ENCODE data around the gene CBLL1. TPM values are rescaled to one million over a fixed set of nuclear protein-coding genes. Genes with fewer than 3 reads are reported as not detected.

Gene CBLL1
- total RNA-seq, 1 experiment from 2014 or later: 29.8 TPM

DNA sequence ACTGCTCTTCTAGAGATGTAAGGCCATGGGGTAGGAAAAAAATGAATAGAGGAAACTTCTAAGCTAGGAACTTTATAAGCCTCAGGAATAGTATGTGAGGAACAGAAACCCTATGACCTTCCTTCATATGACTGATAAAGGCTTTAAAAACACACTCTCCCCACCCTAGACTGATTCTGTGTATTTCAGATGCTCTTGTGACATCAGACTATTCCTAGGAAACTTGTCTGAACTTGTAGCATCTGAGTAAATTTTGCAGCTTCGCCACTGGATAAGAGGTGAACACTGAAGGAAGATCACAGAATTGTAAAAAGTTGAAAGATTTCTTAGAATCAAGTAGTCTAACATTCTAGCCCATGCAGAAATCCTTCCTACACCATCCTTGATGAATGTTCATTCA is 31.0 kb upstream of the CBLL1 start:
- POLR2A ChIA-PET: no interaction called here
- H3K27ac Mint-ChIP-seq: no peak overlapping the region
- H3K27me3 Mint-ChIP-seq (ENCODE audit: low read depth): no peaks in the 10 kb centered on the region; the same call in 1 of the 2 replicates

DNA sequence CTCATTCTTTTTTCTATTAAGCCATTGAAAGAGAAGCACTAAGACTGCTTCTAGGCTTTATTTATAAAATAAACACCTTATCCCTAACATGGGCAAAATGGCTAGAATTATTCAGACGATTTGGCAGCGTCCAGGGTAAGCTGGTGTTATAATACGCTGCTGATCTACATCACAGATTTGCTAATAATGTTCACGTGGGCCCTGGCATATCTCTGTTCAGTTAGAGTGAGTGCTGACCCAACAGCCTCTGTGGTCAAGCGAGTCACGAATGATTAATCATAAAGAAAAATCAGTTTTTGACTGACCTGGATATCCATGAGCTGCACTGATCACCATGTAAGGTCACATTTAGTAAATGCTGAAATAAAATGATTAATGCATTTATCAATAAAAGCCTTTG is 28.4 kb upstream of the CBLL1 start:
- H3K27ac Mint-ChIP-seq: no peak overlapping the region
- H3K4me3 Mint-ChIP-seq: no peak overlapping the region
- H3K9me3 Mint-ChIP-seq: no peaks in the 10 kb centered on the region
- ChIA-PET CTCF (no interaction called here), POLR2A (interaction anchor here (0.6 kb wide), 1 partner anchor 161 kb away, joined by 4 read pairs; no protein-coding TSS in a partner anchor)
- DNase-seq (ENCODE audit: low spot score): no peak
- TF ChIP-seq, protein P1, sequence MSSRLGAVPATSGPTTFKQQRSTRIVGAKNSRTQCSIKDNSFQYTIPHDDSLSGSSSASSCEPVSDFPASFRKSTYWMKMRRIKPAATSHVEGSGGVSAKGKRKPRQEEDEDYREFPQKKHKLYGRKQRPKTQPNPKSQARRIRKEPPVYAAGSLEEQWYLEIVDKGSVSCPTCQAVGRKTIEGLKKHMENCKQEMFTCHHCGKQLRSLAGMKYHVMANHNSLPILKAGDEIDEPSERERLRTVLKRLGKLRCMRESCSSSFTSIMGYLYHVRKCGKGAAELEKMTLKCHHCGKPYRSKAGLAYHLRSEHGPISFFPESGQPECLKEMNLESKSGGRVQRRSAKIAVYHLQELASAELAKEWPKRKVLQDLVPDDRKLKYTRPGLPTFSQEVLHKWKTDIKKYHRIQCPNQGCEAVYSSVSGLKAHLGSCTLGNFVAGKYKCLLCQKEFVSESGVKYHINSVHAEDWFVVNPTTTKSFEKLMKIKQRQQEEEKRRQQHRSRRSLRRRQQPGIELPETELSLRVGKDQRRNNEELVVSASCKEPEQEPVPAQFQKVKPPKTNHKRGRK (CRISPR knock-in tag; IDR thresholded peaks at IDR 0.05; ENCODE audit: borderline replicate concordance): no peak
- TF ChIP-seq, protein P2, sequence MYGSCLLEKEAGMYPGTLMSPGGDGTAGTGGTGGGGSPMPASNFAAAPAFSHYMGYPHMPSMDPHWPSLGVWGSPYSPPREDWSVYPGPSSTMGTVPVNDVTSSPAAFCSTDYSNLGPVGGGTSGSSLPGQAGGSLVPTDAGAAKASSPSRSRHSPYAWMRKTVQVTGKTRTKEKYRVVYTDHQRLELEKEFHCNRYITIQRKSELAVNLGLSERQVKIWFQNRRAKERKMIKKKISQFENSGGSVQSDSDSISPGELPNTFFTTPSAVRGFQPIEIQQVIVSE (CRISPR knock-in tag; IDR thresholded peaks at IDR 0.05; ENCODE audit: borderline replicate concordance): no peak
- TF ChIP-seq CBFB (CRISPR knock-in tag; IDR thresholded peaks at IDR 0.05; ENCODE audit: low read depth): no peak
- no peak for TF ChIP-seq ESRRA (CRISPR knock-in tag; IDR thresholded peaks at IDR 0.05; ENCODE audit: borderline replicate concordance)
- TF ChIP-seq, protein P3, sequence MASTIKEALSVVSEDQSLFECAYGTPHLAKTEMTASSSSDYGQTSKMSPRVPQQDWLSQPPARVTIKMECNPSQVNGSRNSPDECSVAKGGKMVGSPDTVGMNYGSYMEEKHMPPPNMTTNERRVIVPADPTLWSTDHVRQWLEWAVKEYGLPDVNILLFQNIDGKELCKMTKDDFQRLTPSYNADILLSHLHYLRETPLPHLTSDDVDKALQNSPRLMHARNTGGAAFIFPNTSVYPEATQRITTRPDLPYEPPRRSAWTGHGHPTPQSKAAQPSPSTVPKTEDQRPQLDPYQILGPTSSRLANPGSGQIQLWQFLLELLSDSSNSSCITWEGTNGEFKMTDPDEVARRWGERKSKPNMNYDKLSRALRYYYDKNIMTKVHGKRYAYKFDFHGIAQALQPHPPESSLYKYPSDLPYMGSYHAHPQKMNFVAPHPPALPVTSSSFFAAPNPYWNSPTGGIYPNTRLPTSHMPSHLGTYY (CRISPR knock-in tag; IDR thresholded peaks at IDR 0.05): no peak
- no peak for TF ChIP-seq NR2C2 (CRISPR knock-in tag; IDR thresholded peaks at IDR 0.05)
- no peak for TF ChIP-seq ATF1 (CRISPR knock-in tag; IDR thresholded peaks at IDR 0.05)
- TF ChIP-seq, protein P4, sequence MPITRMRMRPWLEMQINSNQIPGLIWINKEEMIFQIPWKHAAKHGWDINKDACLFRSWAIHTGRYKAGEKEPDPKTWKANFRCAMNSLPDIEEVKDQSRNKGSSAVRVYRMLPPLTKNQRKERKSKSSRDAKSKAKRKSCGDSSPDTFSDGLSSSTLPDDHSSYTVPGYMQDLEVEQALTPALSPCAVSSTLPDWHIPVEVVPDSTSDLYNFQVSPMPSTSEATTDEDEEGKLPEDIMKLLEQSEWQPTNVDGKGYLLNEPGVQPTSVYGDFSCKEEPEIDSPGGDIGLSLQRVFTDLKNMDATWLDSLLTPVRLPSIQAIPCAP (CRISPR knock-in tag; IDR thresholded peaks at IDR 0.05): no peak
- TF ChIP-seq, protein P5, sequence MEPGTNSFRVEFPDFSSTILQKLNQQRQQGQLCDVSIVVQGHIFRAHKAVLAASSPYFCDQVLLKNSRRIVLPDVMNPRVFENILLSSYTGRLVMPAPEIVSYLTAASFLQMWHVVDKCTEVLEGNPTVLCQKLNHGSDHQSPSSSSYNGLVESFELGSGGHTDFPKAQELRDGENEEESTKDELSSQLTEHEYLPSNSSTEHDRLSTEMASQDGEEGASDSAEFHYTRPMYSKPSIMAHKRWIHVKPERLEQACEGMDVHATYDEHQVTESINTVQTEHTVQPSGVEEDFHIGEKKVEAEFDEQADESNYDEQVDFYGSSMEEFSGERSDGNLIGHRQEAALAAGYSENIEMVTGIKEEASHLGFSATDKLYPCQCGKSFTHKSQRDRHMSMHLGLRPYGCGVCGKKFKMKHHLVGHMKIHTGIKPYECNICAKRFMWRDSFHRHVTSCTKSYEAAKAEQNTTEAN (CRISPR knock-in tag; IDR thresholded peaks at IDR 0.05): no peak
- TF ChIP-seq IRF2 (CRISPR knock-in tag; IDR thresholded peaks at IDR 0.05; ENCODE audit: borderline replicate concordance, low read depth): no peak
- TF ChIP-seq, protein P6, sequence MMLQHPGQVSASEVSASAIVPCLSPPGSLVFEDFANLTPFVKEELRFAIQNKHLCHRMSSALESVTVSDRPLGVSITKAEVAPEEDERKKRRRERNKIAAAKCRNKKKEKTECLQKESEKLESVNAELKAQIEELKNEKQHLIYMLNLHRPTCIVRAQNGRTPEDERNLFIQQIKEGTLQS (CRISPR knock-in tag; conservative IDR thresholded peaks at IDR 0.05): no peak
- TF ChIP-seq, protein P7, sequence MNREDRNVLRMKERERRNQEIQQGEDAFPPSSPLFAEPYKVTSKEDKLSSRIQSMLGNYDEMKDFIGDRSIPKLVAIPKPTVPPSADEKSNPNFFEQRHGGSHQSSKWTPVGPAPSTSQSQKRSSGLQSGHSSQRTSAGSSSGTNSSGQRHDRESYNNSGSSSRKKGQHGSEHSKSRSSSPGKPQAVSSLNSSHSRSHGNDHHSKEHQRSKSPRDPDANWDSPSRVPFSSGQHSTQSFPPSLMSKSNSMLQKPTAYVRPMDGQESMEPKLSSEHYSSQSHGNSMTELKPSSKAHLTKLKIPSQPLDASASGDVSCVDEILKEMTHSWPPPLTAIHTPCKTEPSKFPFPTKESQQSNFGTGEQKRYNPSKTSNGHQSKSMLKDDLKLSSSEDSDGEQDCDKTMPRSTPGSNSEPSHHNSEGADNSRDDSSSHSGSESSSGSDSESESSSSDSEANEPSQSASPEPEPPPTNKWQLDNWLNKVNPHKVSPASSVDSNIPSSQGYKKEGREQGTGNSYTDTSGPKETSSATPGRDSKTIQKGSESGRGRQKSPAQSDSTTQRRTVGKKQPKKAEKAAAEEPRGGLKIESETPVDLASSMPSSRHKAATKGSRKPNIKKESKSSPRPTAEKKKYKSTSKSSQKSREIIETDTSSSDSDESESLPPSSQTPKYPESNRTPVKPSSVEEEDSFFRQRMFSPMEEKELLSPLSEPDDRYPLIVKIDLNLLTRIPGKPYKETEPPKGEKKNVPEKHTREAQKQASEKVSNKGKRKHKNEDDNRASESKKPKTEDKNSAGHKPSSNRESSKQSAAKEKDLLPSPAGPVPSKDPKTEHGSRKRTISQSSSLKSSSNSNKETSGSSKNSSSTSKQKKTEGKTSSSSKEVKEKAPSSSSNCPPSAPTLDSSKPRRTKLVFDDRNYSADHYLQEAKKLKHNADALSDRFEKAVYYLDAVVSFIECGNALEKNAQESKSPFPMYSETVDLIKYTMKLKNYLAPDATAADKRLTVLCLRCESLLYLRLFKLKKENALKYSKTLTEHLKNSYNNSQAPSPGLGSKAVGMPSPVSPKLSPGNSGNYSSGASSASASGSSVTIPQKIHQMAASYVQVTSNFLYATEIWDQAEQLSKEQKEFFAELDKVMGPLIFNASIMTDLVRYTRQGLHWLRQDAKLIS (CRISPR knock-in tag; IDR thresholded peaks at IDR 0.05; ENCODE audit: borderline replicate concordance): no peak
- TF ChIP-seq SMAD4 (CRISPR knock-in tag; IDR thresholded peaks at IDR 0.05): no peak
- no peak for ATAC-seq
- H3K4me1 Mint-ChIP-seq: peaks cover 8% of the 10 kb centered on the region
- H3K27me3 Mint-ChIP-seq (ENCODE audit: low read depth): no peaks in the 10 kb centered on the region; the same call in 1 of the 2 replicates
- H3K36me3 Mint-ChIP-seq: no peaks in the 10 kb centered on the region

More for the DNA sequence above, 31.0 kb upstream of the CBLL1 start:
- no peak for TF ChIP-seq IRF2 (CRISPR knock-in tag; IDR thresholded peaks at IDR 0.05; ENCODE audit: borderline replicate concordance, low read depth)
- TF ChIP-seq HMGA2 (CRISPR knock-in tag; IDR thresholded peaks at IDR 0.05): no peak
- TF ChIP-seq JAZF1 (CRISPR knock-in tag; IDR thresholded peaks at IDR 0.05): no peak
- TF ChIP-seq ZNF263 (CRISPR knock-in tag; IDR thresholded peaks at IDR 0.05; ENCODE audit: low read depth): no peak
- TF ChIP-seq CBFB (CRISPR knock-in tag; IDR thresholded peaks at IDR 0.05; ENCODE audit: low read depth): no peak
- TF ChIP-seq, protein P8, sequence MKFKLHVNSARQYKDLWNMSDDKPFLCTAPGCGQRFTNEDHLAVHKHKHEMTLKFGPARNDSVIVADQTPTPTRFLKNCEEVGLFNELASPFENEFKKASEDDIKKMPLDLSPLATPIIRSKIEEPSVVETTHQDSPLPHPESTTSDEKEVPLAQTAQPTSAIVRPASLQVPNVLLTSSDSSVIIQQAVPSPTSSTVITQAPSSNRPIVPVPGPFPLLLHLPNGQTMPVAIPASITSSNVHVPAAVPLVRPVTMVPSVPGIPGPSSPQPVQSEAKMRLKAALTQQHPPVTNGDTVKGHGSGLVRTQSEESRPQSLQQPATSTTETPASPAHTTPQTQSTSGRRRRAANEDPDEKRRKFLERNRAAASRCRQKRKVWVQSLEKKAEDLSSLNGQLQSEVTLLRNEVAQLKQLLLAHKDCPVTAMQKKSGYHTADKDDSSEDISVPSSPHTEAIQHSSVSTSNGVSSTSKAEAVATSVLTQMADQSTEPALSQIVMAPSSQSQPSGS (CRISPR knock-in tag; IDR thresholded peaks at IDR 0.05; ENCODE audit: borderline replicate concordance, low read depth): no peak
- no peak for TF ChIP-seq FOXP1 (CRISPR knock-in tag; IDR thresholded peaks at IDR 0.05; ENCODE audit: borderline replicate concordance)
- TF ChIP-seq OVOL2 (CRISPR knock-in tag; IDR thresholded peaks at IDR 0.05; ENCODE audit: borderline replicate concordance): no peak
- no peak for TF ChIP-seq GABPB1 (CRISPR knock-in tag; IDR thresholded peaks at IDR 0.05)
- no peak for TF ChIP-seq ZNF317 (CRISPR knock-in tag; IDR thresholded peaks at IDR 0.05; ENCODE audit: borderline replicate concordance, low read depth)
- TF ChIP-seq, protein P9, sequence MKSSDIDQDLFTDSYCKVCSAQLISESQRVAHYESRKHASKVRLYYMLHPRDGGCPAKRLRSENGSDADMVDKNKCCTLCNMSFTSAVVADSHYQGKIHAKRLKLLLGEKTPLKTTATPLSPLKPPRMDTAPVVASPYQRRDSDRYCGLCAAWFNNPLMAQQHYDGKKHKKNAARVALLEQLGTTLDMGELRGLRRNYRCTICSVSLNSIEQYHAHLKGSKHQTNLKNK (CRISPR knock-in tag; IDR thresholded peaks at IDR 0.05): no peak
- TF ChIP-seq SOX15 (CRISPR knock-in tag; IDR thresholded peaks at IDR 0.05): no peak
- Mint-ChIP-seq H3K4me1 (no peaks in the 10 kb centered on the region), H3K4me3 (no peak overlapping the region), H3K9me3 (no peaks in the 10 kb centered on the region), H3K36me3 (no peaks in the 10 kb centered on the region)
- CTCF ChIA-PET: interaction anchor here (0.9 kb wide), 1 partner anchor 14 kb away, joined by 3 read pairs; no protein-coding TSS in a partner anchor
- DNase-seq (ENCODE audit: low spot score) (no peak), ATAC-seq (no peak)

Measured in WTC11 (cell line).